ENCODE data around the gene RIPK1.
"Not testable (repeated sequence)": the region's sequence is repeated elsewhere in the genome, so short reads cannot be mapped to it uniquely, and the experiment has no call there.

Gene RIPK1

GRCh38 chr6:3147914-3148757 lies 79.8 kb downstream of the RIPK1 start:
- H3K9me3 Mint-ChIP-seq: peaks cover 3% of the 10 kb centered on the region
- no peak overlapping the region for H3K27ac Mint-ChIP-seq
- peaks cover 76% of the 10 kb centered on the region for H3K36me3 Mint-ChIP-seq (ENCODE audit: low read depth)
- TF ChIP-seq CTCF (IDR thresholded peaks at IDR 0.05; ENCODE audit: unreplicated experiment in 3 of 3): no peak
- H3K27me3 Mint-ChIP-seq (ENCODE audit: low read depth): no peaks in the 10 kb centered on the region
- peaks cover 26% of the 10 kb centered on the region for H3K4me1 Mint-ChIP-seq
- no peak overlapping the region for H3K4me3 Mint-ChIP-seq

GRCh38 chr6:3151691-3152090 lies 83.4 kb downstream of the RIPK1 start:
- Mint-ChIP-seq H3K27me3 (ENCODE audit: low read depth) (no peaks in the 10 kb centered on the region), H3K27ac (peak overlapping the region; percentile 7 to 72 (median 63)), H3K4me3 (peak overlapping the region in 1 of 3 experiments; percentile 25), H3K9me3 (peaks cover 3% of the 10 kb centered on the region), H3K36me3 (ENCODE audit: low read depth) (peaks cover 71% of the 10 kb centered on the region), H3K4me1 (peaks cover 44% of the 10 kb centered on the region)
- no peak for TF ChIP-seq CTCF (IDR thresholded peaks at IDR 0.05; ENCODE audit: unreplicated experiment in 3 of 3)

- peaks cover 63% of the 10 kb centered on the region for H3K36me3 Mint-ChIP-seq (ENCODE audit: low read depth)
- H3K4me3 Mint-ChIP-seq: peak overlapping the region in 1 of 3 experiments; percentile 14
- no peaks in the 10 kb centered on the region for H3K27me3 Mint-ChIP-seq (ENCODE audit: low read depth)
- no peaks in the 10 kb centered on the region for H3K9me3 Mint-ChIP-seq
- H3K4me1 Mint-ChIP-seq: peaks cover 47% of the 10 kb centered on the region
- TF ChIP-seq CTCF (IDR thresholded peaks at IDR 0.05; ENCODE audit: unreplicated experiment in 3 of 3): no peak
- peak overlapping the region in 1 of 3 experiments; percentile 63 for H3K27ac Mint-ChIP-seq
Measured at GRCh38 chr6:3152689-3153088, 84.4 kb downstream of the RIPK1 start.

DNA sequence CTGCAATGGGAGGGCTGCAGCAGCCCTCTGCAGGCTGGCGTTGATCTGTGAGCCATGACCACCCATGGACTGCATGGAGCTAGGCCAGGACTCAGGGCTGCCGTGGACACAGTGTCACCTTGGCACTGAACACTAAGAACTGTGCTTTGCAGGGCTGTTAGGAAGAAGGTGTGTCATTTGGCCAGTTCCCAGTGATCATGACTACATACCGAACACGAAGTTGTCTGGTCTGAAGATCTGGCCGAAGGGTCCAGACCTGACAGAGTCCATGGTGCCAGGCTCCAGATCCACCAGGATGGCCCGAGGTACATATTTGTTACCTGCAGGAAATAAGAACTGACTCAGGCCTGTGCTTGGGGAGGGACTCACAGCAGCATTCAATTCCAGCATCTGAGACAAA lies 87.1 kb downstream of the RIPK1 start:
- peaks cover 49% of the 10 kb centered on the region for H3K4me1 Mint-ChIP-seq
- peak overlapping the region; percentile 82 to 99 (median 98) for H3K4me3 Mint-ChIP-seq
- peaks cover 40% of the 10 kb centered on the region for H3K36me3 Mint-ChIP-seq (ENCODE audit: low read depth)
- H3K9me3 Mint-ChIP-seq, H3K27ac Mint-ChIP-seq: not testable (repeated sequence)
- H3K27me3 Mint-ChIP-seq (ENCODE audit: low read depth): peaks cover 22% of the 10 kb centered on the region

GRCh38 chr6:3156184-3157130 lies 88.2 kb downstream of the RIPK1 start:
- Mint-ChIP-seq H3K4me3 (peak overlapping the region; percentile 82 to 99 (median 98)), H3K36me3 (ENCODE audit: low read depth) (peaks cover 29% of the 10 kb centered on the region), H3K27ac (peak overlapping the region; percentile 32 to 96 (median 87)), H3K4me1 (peaks cover 39% of the 10 kb centered on the region), H3K27me3 (ENCODE audit: low read depth) (peaks cover 30% of the 10 kb centered on the region)
- H3K9me3 Mint-ChIP-seq: not testable (repeated sequence)

DNA sequence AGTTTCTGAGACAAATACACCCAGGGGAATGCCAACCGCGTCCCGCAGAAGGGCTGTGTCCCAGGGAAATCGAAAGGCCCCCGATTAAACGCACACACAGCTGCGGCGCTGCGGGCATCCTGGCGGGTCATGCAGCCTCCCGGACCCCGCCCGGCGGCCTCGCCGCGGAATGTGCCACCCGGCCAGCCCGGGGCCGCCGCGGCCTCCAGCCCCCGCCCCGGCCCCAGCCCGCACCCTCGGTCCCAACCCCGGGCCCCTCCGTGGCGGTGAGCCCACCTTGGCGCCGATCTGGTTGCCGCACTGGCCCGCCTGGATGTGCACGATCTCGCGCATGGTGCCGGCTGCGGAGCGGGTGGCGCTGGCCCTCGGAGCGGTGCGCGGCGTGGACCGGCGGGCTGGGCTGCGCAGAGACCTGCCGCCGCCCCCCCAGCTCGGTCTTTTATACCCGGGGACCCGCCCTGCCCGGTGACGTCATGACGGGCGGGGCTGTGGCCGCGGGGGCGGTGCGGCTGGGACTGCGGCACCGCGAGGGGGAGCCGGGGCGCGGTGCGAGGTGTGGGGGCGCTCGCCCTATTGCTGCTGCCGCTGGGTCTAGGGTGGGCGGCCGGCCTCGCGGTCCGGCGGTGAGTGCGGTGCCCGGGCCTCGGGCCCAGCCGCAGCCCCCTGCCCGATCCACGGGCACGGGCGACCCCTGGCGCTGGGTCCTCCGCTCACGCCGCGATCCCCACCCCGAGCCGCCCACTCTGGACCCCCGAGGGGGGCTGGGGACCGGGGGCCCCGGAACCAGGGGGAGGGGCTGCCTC lies 89.0 kb downstream of the RIPK1 start, which contains the start of gene TUBB2A:
Gene TUBB2A, minus strand, starts transcription at position 414 of the 803 bp plus-strand sequence. Its CDS starts 81 bp downstream, at position 333.
- Mint-ChIP-seq H3K27me3 (ENCODE audit: low read depth) (peaks cover 38% of the 10 kb centered on the region), H3K9me3 (no peaks in the 10 kb centered on the region), H3K36me3 (ENCODE audit: low read depth) (peaks cover 23% of the 10 kb centered on the region), H3K4me3 (peak within 1 kb of the TSS; percentile 82 to 99 (median 98)), H3K4me1 (peaks cover 34% of the 10 kb centered on the region), H3K27ac (peak within 1 kb of the TSS; percentile 87 to 96 (median 93))
- peak; percentile 22 to 60 (median 43) for TF ChIP-seq CTCF (IDR thresholded peaks at IDR 0.05; ENCODE audit: unreplicated experiment in 3 of 3)

Measured in nephron (organoid).